Endothelial cell of umbilical vein (primary cell): Measurements from ENCODE around the gene MRTFA.

Experiments used
- EZH2 ChIP-seq: IDR thresholded peaks from 2 replicates; pipeline ENCODE4 v1.6.1; 2012; ENCODE audit warnings: borderline replicate concordance, low read depth, mild to moderate bottlenecking, moderate library complexity, low read length, inconsistent platforms; ENCODE audit not compliant: severe bottlenecking
- FOS ChIP-seq: IDR thresholded peaks from 2 replicates; pipeline ENCODE4 v1.6.1; 2011; ENCODE audit warnings: mild to moderate bottlenecking, low read length, moderate library complexity, borderline replicate concordance; ENCODE audit not compliant: insufficient read depth
- GATA2 ChIP-seq: IDR thresholded peaks from 2 replicates; pipeline ENCODE4 v1.7.0; 2011; ENCODE audit warnings: low read depth, mild to moderate bottlenecking, moderate library complexity, mixed read lengths, low read length; ENCODE audit not compliant: insufficient read length, insufficient read depth
- MAX ChIP-seq: IDR thresholded peaks from 2 replicates; pipeline ENCODE4 v1.6.1; 2011; ENCODE audit not compliant: insufficient read depth, insufficient read length
- POLR2A ChIP-seq: IDR thresholded peaks from 2 replicates; pipeline ENCODE4 v1.6.1; 2012; ENCODE audit warnings: low read depth, mild to moderate bottlenecking, control low read depth, low read length
- POLR2AphosphoS5 ChIP-seq: IDR thresholded peaks from 2 replicates; pipeline ENCODE4 v1.6.1; 2012; ENCODE audit warnings: low read depth, mild to moderate bottlenecking, control low read depth, low read length, moderate library complexity; ENCODE audit not compliant: insufficient read depth
- TF ChIP-seq, protein P1 (sequence below), 2 donors: IDR thresholded peaks; 1 replicate in 1 of 2; 2 replicates in 1 of 2; pipeline ENCODE4 v1.5.1; 2011; ENCODE audit warnings: low read length in 2 of 2, mild to moderate bottlenecking in 2 of 2, moderate library complexity in 2 of 2, control low read depth in 1 of 2, inconsistent platforms in 1 of 2, low read depth in 1 of 2; ENCODE audit not compliant: insufficient read depth in 1 of 2; ENCODE audit errors: extremely low read depth in 1 of 2

DNA sequence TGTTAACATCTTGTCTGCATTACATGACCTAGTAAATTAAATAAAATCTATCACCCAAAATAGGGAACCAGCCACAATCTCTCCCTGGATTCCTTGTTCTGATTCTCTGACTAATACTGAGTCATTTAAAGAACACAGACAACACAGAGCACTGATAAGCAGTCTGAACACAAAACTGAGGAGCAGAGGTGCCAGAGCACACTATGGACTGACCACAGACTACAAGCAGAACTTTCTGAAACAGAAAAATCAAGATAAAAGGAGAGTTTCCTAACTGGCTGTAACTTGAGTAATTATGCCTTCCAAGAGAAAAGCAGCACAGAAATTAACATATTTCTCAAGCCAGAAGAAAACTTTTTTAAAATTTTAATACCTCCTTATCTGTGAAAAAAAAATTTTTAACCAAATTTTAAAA lies 137.3 kb downstream of the MRTFA start:
- TF ChIP-seq EZH2 (no peak), FOS (peak; percentile 97), POLR2AphosphoS5 (peak; percentile 67), POLR2A (peak; percentile 34), GATA2 (peak; percentile 90), MAX (no peak)
- TF ChIP-seq, protein P1, sequence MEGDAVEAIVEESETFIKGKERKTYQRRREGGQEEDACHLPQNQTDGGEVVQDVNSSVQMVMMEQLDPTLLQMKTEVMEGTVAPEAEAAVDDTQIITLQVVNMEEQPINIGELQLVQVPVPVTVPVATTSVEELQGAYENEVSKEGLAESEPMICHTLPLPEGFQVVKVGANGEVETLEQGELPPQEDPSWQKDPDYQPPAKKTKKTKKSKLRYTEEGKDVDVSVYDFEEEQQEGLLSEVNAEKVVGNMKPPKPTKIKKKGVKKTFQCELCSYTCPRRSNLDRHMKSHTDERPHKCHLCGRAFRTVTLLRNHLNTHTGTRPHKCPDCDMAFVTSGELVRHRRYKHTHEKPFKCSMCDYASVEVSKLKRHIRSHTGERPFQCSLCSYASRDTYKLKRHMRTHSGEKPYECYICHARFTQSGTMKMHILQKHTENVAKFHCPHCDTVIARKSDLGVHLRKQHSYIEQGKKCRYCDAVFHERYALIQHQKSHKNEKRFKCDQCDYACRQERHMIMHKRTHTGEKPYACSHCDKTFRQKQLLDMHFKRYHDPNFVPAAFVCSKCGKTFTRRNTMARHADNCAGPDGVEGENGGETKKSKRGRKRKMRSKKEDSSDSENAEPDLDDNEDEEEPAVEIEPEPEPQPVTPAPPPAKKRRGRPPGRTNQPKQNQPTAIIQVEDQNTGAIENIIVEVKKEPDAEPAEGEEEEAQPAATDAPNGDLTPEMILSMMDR (IDR thresholded peaks at IDR 0.05; ENCODE audit: extremely low read depth in 1 of 2, insufficient read depth in 1 of 2, low read depth in 1 of 2, low read length in 2 of 2): no peak
